GM10847 (cell line): ENCODE measurements around the gene ATP6V1F.

ENCODE experiments used
- POLR2A ChIP-seq: IDR thresholded peaks from 2 replicates; pipeline ENCODE4 v1.6.1; 2011; ENCODE audit not compliant: insufficient read length; ENCODE audit errors: extremely low read depth

The ATP6V1F gene

DNA sequence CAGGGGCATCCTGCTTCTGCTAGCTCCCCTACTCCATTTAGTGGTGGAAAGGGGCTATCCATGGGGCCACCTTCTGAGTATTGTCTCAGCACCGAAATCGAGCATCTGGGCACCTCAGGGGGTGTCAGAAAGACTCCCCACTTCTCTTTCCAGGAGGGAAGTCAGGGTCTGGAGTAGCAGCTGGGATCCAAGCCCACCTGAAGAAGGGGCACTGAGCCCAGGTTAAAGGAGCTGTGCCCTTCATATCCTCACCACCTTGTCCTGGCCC, 29.8 kb upstream of the ATP6V1F start:
- TF ChIP-seq POLR2A: no peak

- TF ChIP-seq POLR2A: no peak
Observed at GRCh38 chr7:128833148-128833945, 29.3 kb upstream of the ATP6V1F start.

- no peak for TF ChIP-seq POLR2A
Observed at GRCh38 chr7:128833946-128834325, 28.7 kb upstream of the ATP6V1F start.

- TF ChIP-seq POLR2A: no peak
Observed at GRCh38 chr7:128835231-128835751, 27.4 kb upstream of the ATP6V1F start.

DNA sequence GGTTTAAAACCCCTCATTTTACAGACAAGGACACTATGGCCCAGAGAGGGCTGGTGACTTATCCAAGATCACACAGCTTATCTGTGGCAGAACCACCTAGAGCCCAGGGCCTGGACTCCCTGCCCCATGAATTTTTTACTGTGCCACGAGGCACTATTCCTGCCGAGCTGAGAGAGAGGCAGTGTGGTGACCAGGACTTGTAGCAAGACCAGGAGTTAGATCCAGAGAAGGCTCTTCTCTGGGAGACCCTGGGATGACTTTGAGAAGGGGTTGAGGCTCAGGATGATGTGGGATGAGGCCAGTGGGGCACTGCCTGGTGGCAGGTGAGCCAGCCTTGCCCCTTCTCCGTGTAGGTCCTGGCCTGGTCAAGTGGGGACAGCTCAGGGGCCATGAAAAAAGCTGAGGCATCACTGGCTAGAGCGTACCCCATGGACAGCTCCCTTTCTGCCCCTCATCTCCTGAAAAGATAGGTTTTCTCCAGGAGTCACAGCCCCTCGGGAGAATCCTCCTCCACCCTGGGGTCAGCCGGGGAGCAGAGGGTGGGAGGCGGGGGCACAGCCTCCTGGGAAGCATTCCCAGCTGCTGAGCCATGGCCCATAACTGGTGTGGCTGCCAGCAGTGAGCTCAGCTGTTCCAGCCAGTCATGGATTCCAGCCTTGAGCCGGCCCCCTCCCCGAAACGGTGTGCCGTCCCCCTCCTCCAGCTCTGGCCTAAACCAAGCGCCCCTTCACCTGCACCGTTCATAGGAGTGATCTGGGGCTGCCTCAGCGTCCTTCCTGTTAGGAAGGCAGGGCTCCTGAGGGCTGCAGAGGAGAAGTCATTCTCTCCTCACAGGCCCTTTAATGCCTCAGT, 26.6 kb upstream of the ATP6V1F start:
- TF ChIP-seq POLR2A: no peak

- TF ChIP-seq POLR2A: no peak
Observed at GRCh38 chr7:128836729-128837348, 25.8 kb upstream of the ATP6V1F start.

GRCh38 chr7:128837521-128837921, 25.1 kb upstream of the ATP6V1F start:
- TF ChIP-seq POLR2A: no peak

GRCh38 chr7:128838109-128838779, 24.4 kb upstream of the ATP6V1F start:
- TF ChIP-seq POLR2A: no peak

DNA sequence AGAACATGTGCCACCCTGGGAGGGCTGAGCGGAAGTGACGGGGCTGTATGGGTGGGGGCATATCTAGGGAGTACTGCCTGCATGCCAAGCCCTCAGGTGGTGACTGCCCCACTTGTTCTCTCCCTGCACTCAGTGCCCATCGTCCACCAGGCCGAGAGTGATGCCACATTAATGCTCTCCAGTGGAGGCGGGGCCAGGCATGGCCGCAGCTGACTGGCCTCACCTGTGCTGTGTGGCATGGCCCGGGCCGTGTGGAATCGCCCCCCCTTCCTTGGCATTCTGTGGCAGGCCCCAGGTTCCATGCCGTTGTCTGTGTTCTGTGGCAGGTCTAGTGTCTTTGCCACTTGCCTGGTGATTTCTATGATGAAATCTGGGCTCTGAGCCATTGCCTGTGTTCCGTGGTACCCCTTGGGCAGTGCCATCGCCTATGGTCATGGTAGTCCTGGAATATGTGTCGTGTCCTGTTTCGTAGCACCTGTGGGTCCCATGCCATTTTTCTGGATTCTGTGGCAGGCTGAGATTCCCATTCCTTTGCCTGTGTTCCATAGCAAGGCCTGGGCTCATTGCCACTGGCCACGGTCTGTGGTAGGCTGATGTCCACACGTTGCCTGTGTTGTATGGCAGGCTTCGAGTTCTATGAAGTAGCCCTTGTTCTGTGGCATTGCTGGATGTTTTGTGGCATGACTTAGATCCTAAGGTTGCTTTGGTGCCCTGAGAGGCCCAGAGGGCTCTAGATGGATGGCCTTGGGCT, 23.5 kb upstream of the ATP6V1F start:
- TF ChIP-seq POLR2A: no peak

DNA sequence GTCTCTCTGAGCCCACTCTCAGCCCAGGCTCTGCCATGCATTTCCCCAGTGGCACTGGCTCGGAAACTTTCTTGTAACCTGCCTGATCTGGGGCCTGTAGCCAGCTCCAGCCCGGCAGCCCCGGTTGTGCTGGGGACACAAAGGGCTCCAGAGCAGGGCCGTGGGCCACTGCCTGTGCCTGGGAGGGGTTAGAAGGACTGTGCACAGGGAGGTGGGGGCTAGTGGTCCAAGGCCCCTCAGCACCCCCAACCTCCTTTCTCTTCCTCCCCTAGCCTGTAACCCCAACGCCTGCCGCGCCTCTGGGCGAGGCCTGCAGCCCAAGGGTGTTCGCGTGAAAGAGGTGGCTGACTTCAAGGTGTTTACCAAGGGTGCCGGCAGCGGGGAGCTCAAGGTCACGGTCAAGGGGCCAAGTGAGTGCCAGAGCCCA, 22.9 kb upstream of the ATP6V1F start:
- TF ChIP-seq POLR2A: no peak

- TF ChIP-seq POLR2A: no peak
Observed at GRCh38 chr7:128840326-128841170, 22.1 kb upstream of the ATP6V1F start.

- TF ChIP-seq POLR2A: no peak
Observed at GRCh38 chr7:128841171-128841690, 21.4 kb upstream of the ATP6V1F start.

- no peak for TF ChIP-seq POLR2A
Observed at GRCh38 chr7:128841921-128842673, 20.6 kb upstream of the ATP6V1F start.
